H9 (cell line): Measurements from ENCODE around the gene ODF2. TPM values are rescaled to one million over a fixed set of nuclear protein-coding genes. Genes with fewer than 3 reads are reported as not detected.
"Not testable (repeated sequence)": the region's sequence is repeated elsewhere in the genome, so short reads cannot be mapped to it uniquely, and the experiment has no call there.

Source experiments
- DNase-seq: peaks from one replicate; pipeline ENCODE4 v3.0.0-alpha.2; 2017
- H2AFZ ChIP-seq: one replicate; pipeline ENCODE4 v1.6.1; 2013; ENCODE audit warnings: mild to moderate bottlenecking, low read length, control low read depth, moderate library complexity
- H2AK5ac ChIP-seq: 2 replicates; pipeline ENCODE4 v1.6.1; 2013; ENCODE audit warnings: low read length, control low read depth, mixed read lengths; ENCODE audit not compliant: insufficient read length
- H2BK120ac ChIP-seq: one replicate; pipeline ENCODE4 v1.6.1; 2013; ENCODE audit warnings: low read depth, mild to moderate bottlenecking, low read length, control low read depth, inconsistent platforms; ENCODE audit not compliant: poor library complexity, severe bottlenecking
- H2BK12ac ChIP-seq: 2 replicates; pipeline ENCODE4 v1.6.1; 2013; ENCODE audit warnings: low read length, control low read depth, mixed read lengths, low read depth; ENCODE audit not compliant: insufficient read length
- H2BK15ac ChIP-seq: 2 replicates; pipeline ENCODE4 v1.6.1; 2013; ENCODE audit warnings: low read depth, low read length, control low read depth
- H2BK20ac ChIP-seq: one replicate; pipeline ENCODE4 v1.6.1; 2013; ENCODE audit warnings: low read depth, mild to moderate bottlenecking, low read length, control low read depth, inconsistent platforms; ENCODE audit not compliant: poor library complexity, severe bottlenecking
- H2BK5ac ChIP-seq: 2 replicates; pipeline ENCODE4 v1.6.1; 2013; ENCODE audit warnings: low read length, control low read depth, mixed read lengths; ENCODE audit not compliant: insufficient read length
- H3K14ac ChIP-seq: 2 replicates; pipeline ENCODE4 v1.6.1; 2013; ENCODE audit warnings: low read length, control low read depth; ENCODE audit not compliant: insufficient read depth
- H3K18ac ChIP-seq: 2 replicates; pipeline ENCODE4 v1.6.1; 2013; ENCODE audit warnings: low read depth, mild to moderate bottlenecking, mixed read lengths, low read length, control low read depth; ENCODE audit not compliant: insufficient read length
- H3K23ac ChIP-seq: 2 replicates; pipeline ENCODE4 v1.6.1; 2013; ENCODE audit warnings: low read length, control low read depth, mixed read lengths, low read depth; ENCODE audit not compliant: insufficient read length
- H3K23me2 ChIP-seq: 2 replicates; pipeline ENCODE4 v1.6.1; 2013; ENCODE audit warnings: low read depth, mild to moderate bottlenecking, mixed read lengths, low read length, control low read depth; ENCODE audit not compliant: insufficient read length, poor library complexity, severe bottlenecking
- H3K27ac ChIP-seq: 2 replicates; pipeline ENCODE4 v1.5.1; 2013; ENCODE audit warnings: low read length, control low read depth, mixed read lengths, low read depth; ENCODE audit not compliant: insufficient read length
- H3K27me3 ChIP-seq: 2 replicates; pipeline ENCODE4 v1.6.1; 2013; ENCODE audit warnings: low read length, control low read depth, inconsistent platforms; ENCODE audit not compliant: insufficient read depth
- H3K4ac ChIP-seq: 2 replicates; pipeline ENCODE4 v1.6.1; 2013; ENCODE audit warnings: low read depth, mild to moderate bottlenecking, control low read depth, inconsistent platforms, low read length, moderate library complexity
- H3K4me1 ChIP-seq: 2 replicates; pipeline ENCODE4 v1.6.1; 2013; ENCODE audit warnings: low read length, control low read depth, inconsistent platforms; ENCODE audit not compliant: insufficient read depth
- H3K4me2 ChIP-seq: 2 replicates; pipeline ENCODE4 v1.6.1; 2013; ENCODE audit warnings: low read length, control low read depth, mixed read lengths; ENCODE audit not compliant: insufficient read length, insufficient read depth
- H3K56ac ChIP-seq: 2 replicates; pipeline ENCODE4 v1.6.1; 2013; ENCODE audit warnings: low read depth, mild to moderate bottlenecking, mixed read lengths, low read length, control low read depth; ENCODE audit not compliant: insufficient read length
- H3K79me1 ChIP-seq: 2 replicates; pipeline ENCODE4 v1.6.1; 2013; ENCODE audit warnings: low read depth, mild to moderate bottlenecking, moderate library complexity, low read length, control low read depth, inconsistent platforms; ENCODE audit not compliant: insufficient read depth, poor library complexity, severe bottlenecking
- H3K79me2 ChIP-seq: 2 replicates; pipeline ENCODE4 v1.6.1; 2013; ENCODE audit warnings: low read length, control low read depth, inconsistent platforms; ENCODE audit not compliant: insufficient read depth
- H3K9ac ChIP-seq: 2 replicates; pipeline ENCODE4 v1.6.1; 2013; ENCODE audit warnings: low read length, control low read depth, mixed read lengths; ENCODE audit not compliant: insufficient read length; ENCODE audit errors: extremely low read depth
- H3K9me3 ChIP-seq: one replicate; pipeline ENCODE4 v1.6.1; 2013; ENCODE audit warnings: low read depth, low read length, inconsistent platforms; ENCODE audit not compliant: control insufficient read depth
- H3T11ph ChIP-seq: one replicate; pipeline ENCODE4 v1.6.1; 2013; ENCODE audit warnings: mild to moderate bottlenecking, low read length, control low read depth, inconsistent platforms
- H4K20me1 ChIP-seq: one replicate; pipeline ENCODE4 v1.6.1; 2013; ENCODE audit not compliant: control insufficient read depth, insufficient read length, insufficient read depth
- H4K5ac ChIP-seq: 2 replicates; pipeline ENCODE4 v1.6.1; 2013; ENCODE audit warnings: low read depth, mild to moderate bottlenecking, mixed read lengths, low read length, control low read depth; ENCODE audit not compliant: insufficient read length
- H4K8ac ChIP-seq: replicated peaks from 2 replicates; pipeline ENCODE4 v1.6.1; 2013; ENCODE audit warnings: low read length, control low read depth, mixed read lengths, low read depth; ENCODE audit not compliant: insufficient read length
- H4K91ac ChIP-seq: 2 replicates; pipeline ENCODE4 v1.6.1; 2013; ENCODE audit warnings: low read depth, mild to moderate bottlenecking, moderate library complexity, mixed read lengths, low read length, control low read depth; ENCODE audit not compliant: insufficient read length
- H3K27ac Mint-ChIP-seq, 3 experiments: 2 replicates in 2 of 3; 3 replicates in 1 of 3; pipeline ENCODE4 v1.8.0; 2020 to 2021; ENCODE audit warnings: mixed read lengths in 3 of 3, mild to moderate bottlenecking in 1 of 3, moderate library complexity in 1 of 3
- H3K27me3 Mint-ChIP-seq: 2 replicates; pipeline ENCODE4 v1.8.0; 2021; ENCODE audit warnings: low read depth, mild to moderate bottlenecking, moderate library complexity, mixed read lengths
- H3K36me3 Mint-ChIP-seq, 3 experiments: 2 replicates in 2 of 3; 3 replicates in 1 of 3; pipeline ENCODE4 v1.8.0; 2020 to 2021; ENCODE audit warnings: low read depth in 3 of 3, mixed read lengths in 3 of 3; ENCODE audit not compliant: insufficient read depth in 1 of 3
- H3K4me1 Mint-ChIP-seq, 2 experiments: 2 replicates each; pipeline ENCODE4 v1.8.0; 2020; ENCODE audit warnings: mixed read lengths in 2 of 2
- H3K4me3 Mint-ChIP-seq, 2 experiments: 2 replicates in 1 of 2; 3 replicates in 1 of 2; pipeline ENCODE4 v1.8.0; 2020 to 2021; ENCODE audit warnings: mild to moderate bottlenecking in 2 of 2, mixed read lengths in 2 of 2, moderate library complexity in 1 of 2
- H3K9me3 Mint-ChIP-seq, 2 experiments: 2 replicates in 1 of 2; 3 replicates in 1 of 2; pipeline ENCODE4 v1.8.0; 2020; ENCODE audit warnings: mild to moderate bottlenecking in 2 of 2, mixed read lengths in 2 of 2, moderate library complexity in 1 of 2
- CTCF ChIP-seq: fragments of 200-600 bp; sonication (generic); conservative IDR thresholded peaks from 3 replicates; pipeline ENCODE4 v1.8.0; 2021; ENCODE audit warnings: antibody characterized with exemption, mild to moderate bottlenecking
- WGBS: extraction: QIAGEN DNeasy Blood & Tissue Kit; methylation state at CpG from one replicate; pipeline ENCODE4 v1.1.7; 2013; ENCODE audit warnings: missing lambda C conversion rate, low lambda C conversion rate, mixed read lengths; ENCODE audit not compliant: insufficient read length; ENCODE audit errors: extremely low coverage; 5-methylcytosine and 5-hydroxymethylcytosine counted together
- total RNA-seq: library from RNA; stranded (reverse); gene quantifications from 2 replicates; pipeline ENCODE4 v1.2.1, GENCODE V29; 2021

ODF2 gene
- total RNA-seq, 1 experiment from 2014 or later = 16.7 TPM

GRCh38 chr9:128499920-128500319, 44.1 kb downstream of the ODF2 start:
- H3K4me2 ChIP-seq = no peak overlapping the region
- no peak overlapping the region for H4K91ac ChIP-seq
- H3K4me1 ChIP-seq = no peaks in the 10 kb centered on the region
- no peak overlapping the region for H3K18ac ChIP-seq
- Mint-ChIP-seq H3K4me3 (no peak overlapping the region; a peak in 1 of 5 replicates), H3K4me1 (peaks cover 4 to 6% of the 10 kb centered on the region in 2 experiments), H3K9me3 (no peaks in the 10 kb centered on the region), H3K27ac (peak overlapping the region in 1 of 3 experiments; percentile 24; a peak in 1 of 7 replicates), H3K36me3 (peaks cover 0 to 25% (median 3%) of the 10 kb centered on the region in 3 experiments; a peak in 4 of 7 replicates), H3K27me3 (no peaks in the 10 kb centered on the region)
- H2BK5ac ChIP-seq = no peak overlapping the region
- no peak overlapping the region for H3K56ac ChIP-seq
- no peak overlapping the region for H3K14ac ChIP-seq
- no peak overlapping the region for H2BK20ac ChIP-seq
- DNase-seq = no peak
- H2AFZ ChIP-seq = no peak overlapping the region
- no peak overlapping the region for H4K5ac ChIP-seq
- H2AK5ac ChIP-seq = no peak overlapping the region
- H2BK120ac ChIP-seq = no peak overlapping the region
- H3K23me2 ChIP-seq = peaks cover 7% of the 10 kb centered on the region
- H3K79me1 ChIP-seq = no peaks in the 10 kb centered on the region
- H2BK12ac ChIP-seq = no peak overlapping the region
- H3K4ac ChIP-seq = no peak overlapping the region
- H3K79me2 ChIP-seq = no peaks in the 10 kb centered on the region
- no peak overlapping the region for H3K27ac ChIP-seq
- no peak overlapping the region for H3T11ph ChIP-seq
- TF ChIP-seq CTCF = no peak
- H4K8ac ChIP-seq = no peak overlapping the region
- H3K9me3 ChIP-seq = no peaks in the 10 kb centered on the region
- H2BK15ac ChIP-seq = no peak overlapping the region
- WGBS = no CpG with 5 or more reads among the region's 15 CpGs
- no peak overlapping the region for H3K9ac ChIP-seq
- H4K20me1 ChIP-seq = no peaks in the 10 kb centered on the region
- no peak overlapping the region for H3K23ac ChIP-seq
- H3K27me3 ChIP-seq = no peaks in the 10 kb centered on the region

- not testable (repeated sequence) for H2BK15ac ChIP-seq, H3K4ac ChIP-seq, H2BK12ac ChIP-seq, H3K23ac ChIP-seq, H3K79me2 ChIP-seq, H3K9me3 ChIP-seq, H3K18ac ChIP-seq, H2BK120ac ChIP-seq, H4K91ac ChIP-seq, H3K4me2 ChIP-seq, H4K8ac ChIP-seq, H3K27me3 Mint-ChIP-seq, H3K14ac ChIP-seq, H3K79me1 ChIP-seq, H2AFZ ChIP-seq, H3K4me1 Mint-ChIP-seq, H3K27me3 ChIP-seq, H3K4me1 ChIP-seq, H4K20me1 ChIP-seq, H3T11ph ChIP-seq, H2BK5ac ChIP-seq, H3K27ac ChIP-seq, H3K56ac ChIP-seq, H3K27ac Mint-ChIP-seq, H3K9ac ChIP-seq, DNase-seq, H2BK20ac ChIP-seq, H2AK5ac ChIP-seq, H3K9me3 Mint-ChIP-seq, H4K5ac ChIP-seq
- WGBS = no CpG with 5 or more reads among the region's 14 CpGs
- H3K36me3 Mint-ChIP-seq = peaks cover 0 to 16% (median 1%) of the 10 kb centered on the region in 3 experiments; a peak in 3 of 7 replicates
- H3K4me3 Mint-ChIP-seq = peak overlapping the region; percentile 99 to 100
- H3K23me2 ChIP-seq = peaks cover 14% of the 10 kb centered on the region
Measured at GRCh38 chr9:128503415-128503825, 47.6 kb downstream of the ODF2 start.
